SJSA1 (cell line): ENCODE data around the gene DNAJB11. TPM values are rescaled to one million over a fixed set of nuclear protein-coding genes. Genes with fewer than 3 reads are reported as not detected.
"Not testable (repeated sequence)": the region's sequence is repeated elsewhere in the genome, so short reads cannot be mapped to it uniquely, and the experiment has no call there.

ENCODE experiments used
- DNase-seq, 2 experiments: peaks; one replicate each; pipeline ENCODE4 v3.0.0-alpha.2; 2015 to 2020; ENCODE audit warnings: low spot score in 2 of 2, low read depth in 1 of 2
- H3K27ac ChIP-seq: fragments of 250-450 bp; sonication (Bioruptor Pico); 2 replicates; pipeline ENCODE4 v1.5.1; 2020; ENCODE audit warnings: mild to moderate bottlenecking, moderate library complexity
- H3K27me3 ChIP-seq: fragments of 250-450 bp; sonication (Bioruptor Pico); replicated peaks from 2 replicates; pipeline ENCODE4 v1.5.1; 2020; ENCODE audit warnings: mild to moderate bottlenecking, moderate library complexity
- H3K36me3 ChIP-seq: fragments of 250-450 bp; sonication (Bioruptor Pico); 2 replicates; pipeline ENCODE4 v1.5.1; 2020; ENCODE audit warnings: mild to moderate bottlenecking
- H3K4me1 ChIP-seq: fragments of 250-450 bp; sonication (Bioruptor Pico); replicated peaks from 2 replicates; pipeline ENCODE4 v1.6.1; 2021; ENCODE audit warnings: mild to moderate bottlenecking
- H3K4me3 ChIP-seq: fragments of 250-450 bp; sonication (Bioruptor Pico); 2 replicates; pipeline ENCODE4 v1.5.1; 2020; ENCODE audit warnings: mild to moderate bottlenecking
- H3K9me3 ChIP-seq: fragments of 250-450 bp; sonication (Bioruptor Pico); replicated peaks from 2 replicates; pipeline ENCODE4 v1.5.1; 2020; ENCODE audit warnings: mild to moderate bottlenecking
- total RNA-seq: library from RNA; depleted of rRNA; stranded (reverse); fragments of >200 nt; shearing (Covaris generic); gene quantifications from 2 replicates; pipeline ENCODE4 v1.2.3, GENCODE V29; 2014

The DNAJB11 gene
- total RNA-seq, 1 experiment from 2014 or later = 152 TPM

GRCh38 chr3:186570941-186571643, 572 bp downstream of the DNAJB11 start:
- Histone ChIP-seq H3K36me3 (peaks cover 46% of the 10 kb centered on the region), H3K27me3 (no peaks in the 10 kb centered on the region), H3K4me3 (peak overlapping the region; percentile 89), H3K27ac (peak overlapping the region; percentile 87), H3K9me3 (no peaks in the 10 kb centered on the region), H3K4me1 (peaks cover 13% of the 10 kb centered on the region)
- no peak for DNase-seq

DNA sequence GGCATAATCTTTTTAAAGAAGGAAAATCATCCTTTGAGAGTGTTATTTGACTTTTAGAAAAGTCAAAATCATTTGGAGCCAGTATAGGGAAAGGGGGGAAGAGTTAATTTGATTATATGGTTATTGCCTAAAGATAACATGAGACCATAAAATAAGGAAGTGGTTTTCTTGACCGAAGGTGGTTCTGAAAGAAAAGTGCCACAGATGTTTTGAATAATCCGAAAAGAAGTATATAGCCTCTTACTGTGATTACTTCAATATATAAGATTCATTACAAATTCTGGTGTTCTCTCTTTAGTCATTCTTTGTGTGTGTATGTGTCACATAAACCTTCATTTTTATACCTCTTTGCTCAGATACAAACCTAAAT, 1.1 kb downstream of the DNAJB11 start:
- no peak overlapping the region for H3K27ac ChIP-seq
- H3K9me3 ChIP-seq = no peaks in the 10 kb centered on the region
- no peak for DNase-seq
- H3K4me3 ChIP-seq = peak overlapping the region; percentile 89
- H3K36me3 ChIP-seq = peaks cover 49% of the 10 kb centered on the region
- peaks cover 9% of the 10 kb centered on the region for H3K4me1 ChIP-seq
- no peaks in the 10 kb centered on the region for H3K27me3 ChIP-seq

DNA sequence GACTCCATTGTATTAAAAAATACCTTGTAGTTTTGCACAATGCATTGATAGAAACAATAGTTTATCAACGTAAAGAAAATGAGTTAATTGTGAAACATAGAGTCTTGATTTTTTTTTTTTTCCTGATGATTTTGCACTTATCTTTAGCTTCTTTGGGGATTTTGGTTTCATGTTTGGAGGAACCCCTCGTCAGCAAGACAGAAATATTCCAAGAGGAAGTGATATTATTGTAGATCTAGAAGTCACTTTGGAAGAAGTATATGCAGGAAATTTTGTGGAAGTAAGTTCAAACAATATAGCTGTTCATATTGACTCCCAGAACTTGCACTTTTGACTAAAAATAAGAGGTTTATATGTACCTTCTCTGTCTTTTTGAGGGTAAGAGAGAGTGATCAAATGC, 7.0 kb downstream of the DNAJB11 start:
- Histone ChIP-seq H3K27ac (no peak overlapping the region), H3K27me3 (no peaks in the 10 kb centered on the region), H3K9me3 (no peaks in the 10 kb centered on the region), H3K36me3 (peaks cover 95% of the 10 kb centered on the region), H3K4me1 (no peaks in the 10 kb centered on the region), H3K4me3 (no peak overlapping the region)
- DNase-seq = no peak

- DNase-seq = no peak
- no peak overlapping the region for H3K4me3 ChIP-seq
- no peak overlapping the region for H3K27ac ChIP-seq
- H3K4me1 ChIP-seq = no peaks in the 10 kb centered on the region; the same call in 1 of the 2 replicates
- H3K9me3 ChIP-seq = no peaks in the 10 kb centered on the region
- peaks cover 95% of the 10 kb centered on the region for H3K36me3 ChIP-seq
- H3K27me3 ChIP-seq = no peaks in the 10 kb centered on the region
These were observed 10.3 kb downstream of the DNAJB11 start for GRCh38 chr3:186580785-186581184.

DNA sequence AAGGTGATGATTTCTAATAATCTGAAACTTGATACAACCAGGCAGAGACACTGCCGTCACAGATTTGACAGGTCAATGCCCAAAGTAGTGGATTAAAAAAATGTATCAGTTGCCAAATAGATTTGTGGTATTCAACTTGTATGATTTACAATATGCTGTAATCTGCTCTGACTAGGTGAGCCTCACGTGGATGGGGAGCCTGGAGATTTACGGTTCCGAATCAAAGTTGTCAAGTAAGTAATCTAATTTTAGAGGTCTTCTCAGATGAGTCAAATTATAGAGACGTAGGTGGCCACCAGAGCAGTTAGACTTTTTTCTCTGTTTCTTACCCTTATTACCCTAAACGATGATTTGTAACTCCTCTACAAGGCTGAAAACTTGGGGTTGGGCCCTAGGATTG, 12.0 kb downstream of the DNAJB11 start:
- Histone ChIP-seq H3K9me3 (no peaks in the 10 kb centered on the region), H3K36me3 (peaks cover 86% of the 10 kb centered on the region), H3K27ac (no peak overlapping the region), H3K27me3 (no peaks in the 10 kb centered on the region), H3K4me1 (no peaks in the 10 kb centered on the region; the same call in 1 of the 2 replicates), H3K4me3 (no peak overlapping the region)
- DNase-seq = no peak

DNA sequence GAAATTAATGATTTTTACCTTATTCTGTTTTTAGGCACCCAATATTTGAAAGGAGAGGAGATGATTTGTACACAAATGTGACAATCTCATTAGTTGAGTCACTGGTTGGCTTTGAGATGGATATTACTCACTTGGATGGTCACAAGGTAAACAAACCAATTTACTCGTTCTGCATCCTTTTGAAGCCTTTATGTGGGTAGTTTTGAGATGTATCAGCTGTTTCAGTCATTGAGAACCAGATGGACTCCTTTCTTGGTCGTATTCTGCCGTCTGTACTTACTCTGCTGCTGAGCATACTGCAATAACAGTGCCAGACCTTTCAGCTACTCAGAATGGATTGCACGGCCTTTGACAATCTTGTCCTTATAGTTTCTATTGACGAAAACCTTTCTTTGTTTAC, 13.3 kb downstream of the DNAJB11 start:
- DNase-seq = no peak
- Histone ChIP-seq H3K4me3 (no peak overlapping the region), H3K27ac (no peak overlapping the region), H3K36me3 (peaks cover 74% of the 10 kb centered on the region), H3K9me3 (no peaks in the 10 kb centered on the region), H3K4me1 (no peaks in the 10 kb centered on the region; the same call in 1 of the 2 replicates), H3K27me3 (no peaks in the 10 kb centered on the region)

DNA sequence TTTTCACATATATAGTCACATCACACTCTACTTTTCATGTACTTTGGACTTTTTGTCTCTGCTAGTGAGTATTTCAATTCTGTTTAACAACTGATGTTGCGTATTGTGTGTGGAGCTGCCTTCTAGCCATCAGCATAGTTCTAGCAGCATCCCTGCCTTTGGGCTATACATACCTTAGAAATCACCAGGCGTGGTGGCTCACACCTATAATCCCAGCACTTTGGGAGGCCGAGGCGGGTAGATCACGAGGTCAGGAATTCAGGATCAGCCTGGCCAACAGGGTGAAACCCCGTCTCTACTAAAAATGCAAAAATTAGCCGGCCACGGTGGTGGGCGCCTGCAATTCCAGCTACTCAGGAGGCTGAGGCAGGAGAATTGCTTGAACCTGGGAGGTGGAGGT, 15.7 kb downstream of the DNAJB11 start:
- H3K27ac ChIP-seq, H3K4me1 ChIP-seq, H3K27me3 ChIP-seq, H3K4me3 ChIP-seq, DNase-seq, H3K9me3 ChIP-seq: not testable (repeated sequence)
- peaks cover 51% of the 10 kb centered on the region for H3K36me3 ChIP-seq

GRCh38 chr3:186587183-186587582, 16.7 kb downstream of the DNAJB11 start:
- H3K36me3 ChIP-seq = peaks cover 42% of the 10 kb centered on the region
- no peak overlapping the region for H3K27ac ChIP-seq
- H3K27me3 ChIP-seq = no peaks in the 10 kb centered on the region
- no peak for DNase-seq
- H3K9me3 ChIP-seq = no peaks in the 10 kb centered on the region
- no peak overlapping the region for H3K4me3 ChIP-seq
- no peaks in the 10 kb centered on the region; the same call in 1 of the 2 replicates for H3K4me1 ChIP-seq

DNA sequence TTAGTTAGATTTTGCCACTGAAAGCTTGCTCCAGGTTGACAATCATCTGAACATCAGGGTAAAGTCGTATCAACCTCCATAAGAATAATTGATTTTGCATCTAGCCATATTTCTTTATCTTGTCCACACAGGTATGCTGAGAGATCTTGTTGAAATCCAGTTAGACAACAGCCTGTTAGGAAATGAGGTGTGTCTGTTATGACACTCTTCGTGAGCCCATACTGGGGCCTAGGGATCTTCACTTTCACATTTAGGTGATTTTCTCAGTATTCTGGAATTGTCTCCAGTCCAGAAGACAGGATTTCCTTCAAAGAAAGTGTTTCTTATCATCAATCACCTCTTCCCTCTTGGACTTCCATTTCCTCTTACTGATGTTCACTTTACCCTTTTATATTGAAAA, 18.1 kb downstream of the DNAJB11 start:
- no peaks in the 10 kb centered on the region for H3K9me3 ChIP-seq
- H3K4me3 ChIP-seq = no peak overlapping the region
- H3K27ac ChIP-seq = no peak overlapping the region
- peaks cover 28% of the 10 kb centered on the region for H3K36me3 ChIP-seq
- H3K4me1 ChIP-seq = no peaks in the 10 kb centered on the region; the same call in 1 of the 2 replicates
- DNase-seq = no peak
- no peaks in the 10 kb centered on the region for H3K27me3 ChIP-seq

GRCh38 chr3:186589121-186589520, 18.6 kb downstream of the DNAJB11 start:
- DNase-seq = no peak
- Histone ChIP-seq H3K36me3 (peaks cover 23% of the 10 kb centered on the region), H3K27me3 (no peaks in the 10 kb centered on the region), H3K4me1 (no peaks in the 10 kb centered on the region; the same call in 1 of the 2 replicates), H3K4me3 (no peak overlapping the region), H3K27ac (no peak overlapping the region), H3K9me3 (no peaks in the 10 kb centered on the region)

DNA sequence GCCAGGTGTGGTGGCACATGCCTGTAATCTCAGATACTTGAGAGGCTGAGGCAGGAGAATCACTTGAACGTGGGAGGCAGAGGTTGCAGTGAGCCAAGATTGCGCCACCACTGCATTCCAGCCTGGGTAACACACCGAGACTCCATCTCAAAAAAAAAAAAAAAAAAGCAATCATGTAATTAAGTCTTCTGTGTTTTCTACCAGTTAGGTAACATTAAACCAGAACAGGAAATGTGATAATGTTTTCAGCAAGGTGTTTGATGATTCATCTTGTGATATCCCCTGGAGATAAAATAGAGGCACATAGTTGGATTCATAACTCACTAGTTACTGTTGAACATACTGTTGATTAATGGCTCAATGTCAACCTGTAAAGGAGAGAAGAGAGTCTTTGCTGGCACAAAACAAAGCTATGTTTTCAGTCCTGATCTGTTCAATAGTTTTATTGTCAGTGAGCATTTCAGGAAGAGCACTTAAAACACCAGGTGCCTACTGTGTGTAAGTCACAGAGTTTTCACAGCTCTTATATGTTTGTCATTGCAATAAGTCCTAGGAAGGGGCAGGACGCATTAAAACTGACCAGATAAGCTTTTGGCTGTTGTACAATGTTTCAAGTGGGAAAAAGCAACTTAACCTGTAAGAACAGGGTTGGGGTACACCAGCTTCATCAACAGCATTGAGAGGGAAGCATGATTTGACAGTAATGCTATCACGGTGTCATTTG, 19.5 kb downstream of the DNAJB11 start:
- Histone ChIP-seq H3K27ac (no peak overlapping the region), H3K9me3 (no peaks in the 10 kb centered on the region), H3K4me3 (no peak overlapping the region), H3K4me1 (no peaks in the 10 kb centered on the region), H3K36me3 (peaks cover 14% of the 10 kb centered on the region), H3K27me3 (no peaks in the 10 kb centered on the region)
- no peak for DNase-seq

DNA sequence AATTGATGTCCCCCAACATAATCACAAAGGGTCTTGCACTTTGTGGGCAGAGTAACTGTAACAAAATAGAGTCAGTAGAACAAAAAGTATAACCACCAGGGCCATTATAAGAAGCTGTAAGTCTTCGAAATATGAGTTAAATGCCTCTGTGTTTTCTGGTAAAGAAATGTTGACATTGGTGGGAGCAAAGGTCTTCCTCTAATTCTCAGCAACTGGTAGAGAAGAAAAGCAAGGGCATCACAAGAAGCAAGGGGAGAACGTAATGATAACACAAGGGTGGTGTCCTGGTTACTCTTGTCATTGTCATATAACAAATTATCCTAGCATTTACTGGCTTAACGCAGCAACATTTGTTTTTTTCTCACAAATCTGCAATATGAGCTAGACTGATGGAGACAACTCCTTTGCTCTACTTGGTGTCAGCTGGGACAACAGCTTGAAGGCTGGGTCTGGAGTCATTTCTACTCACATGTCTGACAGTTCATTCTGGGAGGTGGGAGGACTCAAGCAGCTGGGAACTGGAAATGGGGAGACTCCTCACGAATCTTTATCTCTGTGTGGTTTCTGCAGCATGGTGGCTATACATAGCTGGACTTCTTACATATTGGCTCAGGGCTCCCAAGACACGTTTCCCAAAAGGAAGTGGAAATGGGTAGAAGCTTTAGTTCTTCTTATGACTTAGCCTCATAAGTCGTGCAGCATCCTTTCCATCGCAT, 20.2 kb downstream of the DNAJB11 start:
- Histone ChIP-seq H3K9me3 (no peaks in the 10 kb centered on the region), H3K27me3 (no peaks in the 10 kb centered on the region), H3K4me1 (no peaks in the 10 kb centered on the region), H3K4me3 (no peak overlapping the region), H3K36me3 (peaks cover 6% of the 10 kb centered on the region), H3K27ac (no peak overlapping the region)
- no peak for DNase-seq

DNA sequence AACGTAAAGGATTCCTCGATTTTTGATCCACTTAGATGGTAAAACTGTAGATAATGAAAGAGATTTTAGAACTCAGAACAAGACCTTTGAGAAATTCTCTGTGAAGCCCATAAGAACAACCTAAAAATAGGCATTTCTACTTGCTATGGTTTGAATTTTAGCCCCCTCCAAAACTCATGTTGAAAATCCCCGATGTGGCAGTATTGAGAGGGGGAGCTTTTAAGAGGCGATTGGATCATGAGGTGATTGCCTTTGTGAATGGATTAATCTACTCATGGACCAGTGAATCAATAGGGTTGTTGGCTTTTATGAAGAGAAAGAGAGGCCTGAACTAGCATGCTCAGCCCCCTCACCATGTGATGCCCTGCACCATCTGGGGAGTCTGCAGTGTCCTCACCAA, 22.2 kb downstream of the DNAJB11 start:
- Histone ChIP-seq H3K27me3 (no peaks in the 10 kb centered on the region), H3K4me3 (no peak overlapping the region), H3K36me3 (no peaks in the 10 kb centered on the region), H3K27ac (no peak overlapping the region), H3K9me3 (no peaks in the 10 kb centered on the region), H3K4me1 (no peaks in the 10 kb centered on the region)
- no peak for DNase-seq

- no peak for DNase-seq
- Histone ChIP-seq H3K4me3 (no peak overlapping the region), H3K27ac (no peak overlapping the region), H3K27me3 (no peaks in the 10 kb centered on the region), H3K9me3 (no peaks in the 10 kb centered on the region), H3K36me3 (no peaks in the 10 kb centered on the region), H3K4me1 (no peaks in the 10 kb centered on the region)
These were observed 23.3 kb downstream of the DNAJB11 start for GRCh38 chr3:186593862-186594261.
